Neural progenitor cell (in vitro differentiated cells): ENCODE results near the gene SRCIN1.

Source experiments
- CTCF ChIP-seq: fragments of 200-600 bp; sonication (generic); IDR thresholded peaks from 2 replicates; pipeline ENCODE4 v1.5.1; 2017; ENCODE audit warnings: antibody characterized with exemption, mild to moderate bottlenecking
- EZH2 ChIP-seq: fragments of 200-600 bp; sonication (generic); IDR thresholded peaks from 2 replicates; pipeline ENCODE4 v1.6.1; 2017; ENCODE audit warnings: antibody characterized with exemption, mild to moderate bottlenecking, moderate library complexity

GRCh38 chr17:38583828-38584349 lies 21.9 kb downstream of the SRCIN1 start:
- TF ChIP-seq EZH2: no peak
- TF ChIP-seq CTCF: no peak
